SJSA1 (cell line): ENCODE data around the gene LSM5. TPM values are rescaled to one million over a fixed set of nuclear protein-coding genes. Genes with fewer than 3 reads are reported as not detected.
"Not testable (repeated sequence)": the region's sequence is repeated elsewhere in the genome, so short reads cannot be mapped to it uniquely, and the experiment has no call there.

Experiments used
- DNase-seq, 2 experiments: peaks; one replicate each; pipeline ENCODE4 v3.0.0-alpha.2; 2015 to 2020; ENCODE audit warnings: low spot score in 2 of 2, low read depth in 1 of 2
- H3K27ac ChIP-seq: fragments of 250-450 bp; sonication (Bioruptor Pico); 2 replicates; pipeline ENCODE4 v1.5.1; 2020; ENCODE audit warnings: mild to moderate bottlenecking, moderate library complexity
- H3K27me3 ChIP-seq: fragments of 250-450 bp; sonication (Bioruptor Pico); replicated peaks from 2 replicates; pipeline ENCODE4 v1.5.1; 2020; ENCODE audit warnings: mild to moderate bottlenecking, moderate library complexity
- H3K36me3 ChIP-seq: fragments of 250-450 bp; sonication (Bioruptor Pico); 2 replicates; pipeline ENCODE4 v1.5.1; 2020; ENCODE audit warnings: mild to moderate bottlenecking
- H3K4me1 ChIP-seq: fragments of 250-450 bp; sonication (Bioruptor Pico); replicated peaks from 2 replicates; pipeline ENCODE4 v1.6.1; 2021; ENCODE audit warnings: mild to moderate bottlenecking
- H3K4me3 ChIP-seq: fragments of 250-450 bp; sonication (Bioruptor Pico); 2 replicates; pipeline ENCODE4 v1.5.1; 2020; ENCODE audit warnings: mild to moderate bottlenecking
- H3K9me3 ChIP-seq: fragments of 250-450 bp; sonication (Bioruptor Pico); replicated peaks from 2 replicates; pipeline ENCODE4 v1.5.1; 2020; ENCODE audit warnings: mild to moderate bottlenecking
- total RNA-seq: library from RNA; depleted of rRNA; stranded (reverse); fragments of >200 nt; shearing (Covaris generic); gene quantifications from 2 replicates; pipeline ENCODE4 v1.2.3, GENCODE V29; 2014

The LSM5 gene
- total RNA-seq, 1 experiment from 2014 or later, result 52.0 TPM

GRCh38 chr7:32496052-32496813, 6.1 kb upstream of the LSM5 start:
- H3K9me3 ChIP-seq, result no peaks in the 10 kb centered on the region
- peaks cover 27% of the 10 kb centered on the region for H3K36me3 ChIP-seq
- no peaks in the 10 kb centered on the region for H3K27me3 ChIP-seq
- peak overlapping the region; percentile 96 for H3K4me3 ChIP-seq
- peak overlapping the region; percentile 94 for H3K27ac ChIP-seq
- peaks cover 27% of the 10 kb centered on the region for H3K4me1 ChIP-seq
- DNase-seq, result no peak

GRCh38 chr7:32495298-32496051, 5.3 kb upstream of the LSM5 start, which contains the start of gene AVL9:
AVL9 (plus strand) TSS chr7:32495489; CDS start chr7:32495710, 221 bp downstream.
- Histone ChIP-seq H3K4me1 (peaks cover 20% of the 10 kb centered on the region), H3K9me3 (no peaks in the 10 kb centered on the region), H3K36me3 (peaks cover 27% of the 10 kb centered on the region), H3K4me3 (peak within 1 kb of the TSS; percentile 96), H3K27ac (peak within 1 kb of the TSS; percentile 94), H3K27me3 (no peaks in the 10 kb centered on the region)
- peak; percentile 83 to 98 for DNase-seq

GRCh38 chr7:32494946-32495297, 4.7 kb upstream of the LSM5 start:
- peaks cover 14% of the 10 kb centered on the region for H3K4me1 ChIP-seq
- peak in 1 of 2 experiments; percentile 64 for DNase-seq
- no peaks in the 10 kb centered on the region for H3K9me3 ChIP-seq
- peak overlapping the region; percentile 96 for H3K4me3 ChIP-seq
- H3K36me3 ChIP-seq, result peaks cover 27% of the 10 kb centered on the region
- H3K27ac ChIP-seq, result peak overlapping the region; percentile 41; the same call in 1 of the 2 replicates
- H3K27me3 ChIP-seq, result no peaks in the 10 kb centered on the region

- Histone ChIP-seq H3K27ac (peak overlapping the region; percentile 60), H3K36me3 (peaks cover 26% of the 10 kb centered on the region), H3K4me1 (peaks cover 9% of the 10 kb centered on the region; the same call in 1 of the 2 replicates), H3K4me3 (peak overlapping the region; percentile 65), H3K9me3 (no peaks in the 10 kb centered on the region), H3K27me3 (no peaks in the 10 kb centered on the region)
- no peak for DNase-seq
These were observed 423 bp downstream of the LSM5 start for GRCh38 chr7:32489788-32490126.

- no peak for DNase-seq
- no peaks in the 10 kb centered on the region for H3K4me1 ChIP-seq
- no peaks in the 10 kb centered on the region for H3K9me3 ChIP-seq
- no peak overlapping the region for H3K27ac ChIP-seq
- peaks cover 10% of the 10 kb centered on the region for H3K36me3 ChIP-seq
- no peaks in the 10 kb centered on the region; the same call in 1 of the 2 replicates for H3K27me3 ChIP-seq
- H3K4me3 ChIP-seq, result no peak overlapping the region
These were observed 8.3 kb downstream of the LSM5 start for GRCh38 chr7:32481921-32482320.

GRCh38 chr7:32481176-32481575, 9.0 kb downstream of the LSM5 start:
- no peak for DNase-seq
- Histone ChIP-seq H3K27ac (no peak overlapping the region), H3K9me3 (no peaks in the 10 kb centered on the region), H3K4me3 (no peak overlapping the region), H3K4me1 (no peaks in the 10 kb centered on the region), H3K27me3 (no peaks in the 10 kb centered on the region; the same call in 1 of the 2 replicates), H3K36me3 (peaks cover 3% of the 10 kb centered on the region; the same call in 1 of the 2 replicates)

GRCh38 chr7:32479574-32480200, 10.5 kb downstream of the LSM5 start:
- H3K4me3 ChIP-seq, result no peak overlapping the region
- H3K9me3 ChIP-seq, result no peaks in the 10 kb centered on the region
- no peaks in the 10 kb centered on the region for H3K4me1 ChIP-seq
- no peaks in the 10 kb centered on the region; the same call in 1 of the 2 replicates for H3K27me3 ChIP-seq
- H3K27ac ChIP-seq, result no peak overlapping the region
- H3K36me3 ChIP-seq, result no peaks in the 10 kb centered on the region
- DNase-seq, result no peak

GRCh38 chr7:32477649-32477980, 12.6 kb downstream of the LSM5 start:
- H3K4me1 ChIP-seq, result no peaks in the 10 kb centered on the region
- no peaks in the 10 kb centered on the region; the same call in 1 of the 2 replicates for H3K27me3 ChIP-seq
- no peak overlapping the region for H3K4me3 ChIP-seq
- H3K36me3 ChIP-seq, result no peaks in the 10 kb centered on the region
- DNase-seq, result no peak
- no peak overlapping the region for H3K27ac ChIP-seq
- no peaks in the 10 kb centered on the region for H3K9me3 ChIP-seq

- Histone ChIP-seq H3K9me3 (no peaks in the 10 kb centered on the region), H3K36me3 (no peaks in the 10 kb centered on the region), H3K4me1 (no peaks in the 10 kb centered on the region), H3K27ac (no peak overlapping the region), H3K4me3 (no peak overlapping the region), H3K27me3 (no peaks in the 10 kb centered on the region; the same call in 1 of the 2 replicates)
- no peak for DNase-seq
These were observed 13.1 kb downstream of the LSM5 start for GRCh38 chr7:32476816-32477648.

GRCh38 chr7:32474008-32474407, 16.2 kb downstream of the LSM5 start:
- Histone ChIP-seq H3K4me3 (no peak overlapping the region), H3K36me3 (no peaks in the 10 kb centered on the region), H3K27me3 (no peaks in the 10 kb centered on the region), H3K27ac (no peak overlapping the region), H3K4me1 (no peaks in the 10 kb centered on the region), H3K9me3 (no peaks in the 10 kb centered on the region)
- DNase-seq, result no peak

GRCh38 chr7:32472015-32472414, 18.2 kb downstream of the LSM5 start:
- H3K36me3 ChIP-seq, result no peaks in the 10 kb centered on the region
- no peaks in the 10 kb centered on the region for H3K27me3 ChIP-seq
- no peaks in the 10 kb centered on the region for H3K4me1 ChIP-seq
- no peak overlapping the region for H3K4me3 ChIP-seq
- H3K9me3 ChIP-seq, result no peaks in the 10 kb centered on the region
- H3K27ac ChIP-seq, result no peak overlapping the region
- DNase-seq, result no peak

- H3K27ac ChIP-seq, result no peak overlapping the region
- no peaks in the 10 kb centered on the region for H3K4me1 ChIP-seq
- H3K9me3 ChIP-seq, result no peaks in the 10 kb centered on the region
- DNase-seq, result no peak
- H3K4me3 ChIP-seq, result no peak overlapping the region
- no peaks in the 10 kb centered on the region for H3K36me3 ChIP-seq
- no peaks in the 10 kb centered on the region for H3K27me3 ChIP-seq
These were observed 19.3 kb downstream of the LSM5 start for GRCh38 chr7:32470871-32471270.

GRCh38 chr7:32470004-32470403, 20.2 kb downstream of the LSM5 start:
- not testable (repeated sequence) for H3K9me3 ChIP-seq, DNase-seq, H3K4me3 ChIP-seq, H3K36me3 ChIP-seq, H3K27me3 ChIP-seq, H3K27ac ChIP-seq, H3K4me1 ChIP-seq
